Psoas muscle (tissue), 8 donors: ENCODE results near the gene PGM2L1. TPM values are rescaled to one million over a fixed set of nuclear protein-coding genes. Genes with fewer than 3 reads are reported as not detected.

Experiments
- ATAC-seq, 4 donors: fragments of 200-7000 bp; cut with Tn5 transposase; one replicate each; pipeline ENCODE4 v1.9.1; 2020; ENCODE audit warnings: moderate library complexity in 3 of 4, mild to moderate bottlenecking in 2 of 4
- DNase-seq, 2 donors: peaks; one replicate each; pipeline ENCODE4 v3.0.0-alpha.2; 2020
- H3K27ac ChIP-seq: fragments of 200-600 bp; one replicate; pipeline ENCODE4 v1.8.0; 2022
- H3K27me3 ChIP-seq, 3 donors: fragments of 200-600 bp in 1 of 3; one replicate each; pipeline versions ENCODE4 v1.6.1 to v1.8.0; 2013 to 2022; ENCODE audit warnings: low read length in 2 of 3, mild to moderate bottlenecking in 2 of 3, moderate library complexity in 1 of 3; ENCODE audit not compliant: insufficient read depth in 3 of 3
- H3K36me3 ChIP-seq, 2 donors: fragments of 200-600 bp in 1 of 2; one replicate each; pipeline versions ENCODE4 v1.6.1 to v1.8.0; 2013 to 2022; ENCODE audit warnings: low read depth in 1 of 2, mild to moderate bottlenecking in 1 of 2, moderate library complexity in 1 of 2; ENCODE audit not compliant: insufficient read depth in 1 of 2
- H3K4me1 ChIP-seq: fragments of 200-600 bp; one replicate; pipeline ENCODE4 v1.8.0; 2022
- H3K4me3 ChIP-seq: fragments of 200-600 bp; one replicate; pipeline ENCODE4 v1.8.0; 2022; ENCODE audit warnings: mild to moderate bottlenecking
- H3K9me3 ChIP-seq: fragments of 200-600 bp; one replicate; pipeline ENCODE4 v1.8.0; 2022
- CTCF ChIP-seq: fragments of 200-600 bp; IDR thresholded peaks from one replicate; pipeline ENCODE4 v1.8.0; 2022; ENCODE audit warnings: antibody characterized with exemption
- WGBS, 3 donors: extraction: QIAGEN DNeasy Blood & Tissue Kit; methylation state at CpG; one replicate each; pipeline versions ENCODE4 v1.1.6 to v1.1.7; 2013; 5-methylcytosine and 5-hydroxymethylcytosine counted together
- intact Hi-C, 2 donors: fragments of 100-400 bp; cut with DNase I; formaldehyde crosslinking; loops; one replicate each; pipeline versions ENCODE4 v1.11.0 to v1.14.2; 2022
- long read RNA-seq, 2 donors: library from polyadenylated mRNA; unstranded; transcript quantifications; one replicate each; pipeline ENCODE4 v2.0.0, GENCODE V29; 2021
- polyA plus RNA-seq, 3 donors: library from polyadenylated mRNA; stranded (reverse); fragments of 200-250 nt; gene quantifications; one replicate each; pipeline ENCODE4 v1.2.3, GENCODE V29; 2013
- total RNA-seq, 4 donors: library from RNA; stranded (reverse); fragmentation: NEBNext Ultra II Directional in 2 of 4; extraction: Animal tissue kit (Norgen Biotek cat#: 25700) in 2 of 4; gene quantifications; one replicate each; pipeline versions ENCODE4 v1.2.1 to v1.2.4, GENCODE V29; 2021 to 2023
- donor health status: healthy with polysubstance abuse.
- donor health status: DM: no; HTN: no; CAD: no; lungs with moderate emphysema.
- donor health status: Bipolar disorder and iron deficiency.
- donor health status: healthy.
- donor health status: DM: yes; HTN: yes; CAD: no.
- donor health status: DM: no; HTN: no; CAD: no.
- donor health status: DM: no; HTN: no; CAD: no.
- donor health status: DM: yes; HTN: yes; CAD: no.

Gene PGM2L1
- total RNA-seq = 10 to 100 TPM in 2 of 4 donors, 1 to 10 TPM in 2; 9.1 to 10.9 (median 10.2) TPM
- 1 to 10 TPM; 2.8 to 9.8 (median 3.6) TPM for polyA plus RNA-seq
- long read RNA-seq, donor 1, full-length matches to known transcripts = 9 of 9 reads
- long read RNA-seq, donor 1, partial matches to known transcripts = 0 of 9 reads
- long read RNA-seq, donor 1, other reads (novel, unspliced or antisense) = 0 of 9 reads
- long read RNA-seq, donor 2, full-length matches to known transcripts = 33 of 43 reads
- long read RNA-seq, donor 2, partial matches to known transcripts = 5 of 43 reads
- long read RNA-seq, donor 2, other reads (novel, unspliced or antisense) = 5 of 43 reads

DNA sequence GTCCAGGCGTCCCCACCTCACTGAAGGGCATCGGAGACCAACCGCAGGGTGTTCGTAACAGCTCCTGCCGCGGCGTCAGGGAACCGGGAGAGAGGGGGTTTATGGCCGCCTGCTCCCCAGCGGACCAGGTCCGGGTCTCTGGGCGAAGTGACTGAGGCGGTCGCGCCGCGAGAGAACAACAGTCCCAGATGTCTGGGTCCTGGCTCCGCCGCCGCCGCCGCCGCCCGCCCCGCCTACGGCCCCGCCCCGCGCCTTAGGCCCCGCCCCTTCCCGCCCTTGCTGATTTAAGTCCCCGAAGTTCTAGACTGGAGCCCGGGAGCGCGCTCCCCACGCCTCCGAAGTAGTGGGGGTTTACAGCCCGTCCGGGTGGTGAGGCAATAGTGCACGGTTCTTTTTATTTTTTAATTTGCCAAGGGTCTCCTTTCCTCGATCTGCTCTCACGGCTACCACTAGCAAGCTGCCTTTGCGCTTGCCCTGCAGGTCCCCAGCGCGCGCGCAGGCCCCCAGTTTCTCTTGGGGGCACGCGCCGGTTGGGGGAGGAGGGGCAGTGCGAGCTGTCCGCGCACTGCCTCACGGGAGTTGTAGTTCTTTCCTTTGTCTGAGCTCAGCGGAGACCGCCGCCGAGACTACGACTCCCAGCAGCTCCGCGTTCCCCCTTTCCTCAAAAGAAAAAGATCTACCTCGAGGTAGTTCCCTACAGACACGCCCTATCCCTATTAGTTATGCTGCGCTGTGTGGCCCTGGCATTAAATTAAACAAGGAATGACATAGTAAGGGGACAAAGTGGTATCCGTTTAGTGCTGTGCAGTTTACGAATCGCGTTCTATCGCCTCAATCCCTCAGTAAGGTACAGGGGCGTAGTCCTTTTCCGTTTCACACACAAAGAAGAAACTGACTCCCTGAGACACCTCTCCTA lies at the start of gene PGM2L1:
Gene PGM2L1 (minus strand): TSS at position 190 of the 916 bp plus-strand sequence. CDS start 272 bp downstream, outside the sequence.
- intact Hi-C loops = loop anchor here in 1 of 2 donors (5.0 kb wide), 2 partner anchors 71 to 146 kb away; no protein-coding TSS in a partner anchor
- Histone ChIP-seq H3K27ac (peak within 1 kb of the TSS; percentile 89), H3K27me3 (no peaks in the 10 kb centered on the region), H3K36me3 (no peaks in the 10 kb centered on the region), H3K9me3 (no peaks in the 10 kb centered on the region), H3K4me1 (peaks cover 5% of the 10 kb centered on the region), H3K4me3 (peak within 1 kb of the TSS; percentile 93)
- DNase-seq (peak; percentile 93 to 95), ATAC-seq (peak; percentile 97 to 98 (median 98))
- no peak for TF ChIP-seq CTCF
- WGBS, 3 donors = 0 to 1% (median 0%) methylated on average over 57 to 71 of the region's 71 CpGs

- H3K4me1 ChIP-seq = peaks cover 19% of the 10 kb centered on the region
- H3K27ac ChIP-seq = no peak overlapping the region
- H3K4me3 ChIP-seq = no peak overlapping the region
- ATAC-seq (no peak), DNase-seq (no peak)
- H3K36me3 ChIP-seq = no peaks in the 10 kb centered on the region
- intact Hi-C loops = loop anchor here (2.0 to 5.0 kb wide), 4 partner anchors 57 to 193 kb away; no protein-coding TSS in a partner anchor
- no peak for TF ChIP-seq CTCF
- no peaks in the 10 kb centered on the region for H3K9me3 ChIP-seq
- no peaks in the 10 kb centered on the region for H3K27me3 ChIP-seq
Measured at GRCh38 chr11:74447720-74448119, 49.5 kb upstream of the PGM2L1 start.

DNA sequence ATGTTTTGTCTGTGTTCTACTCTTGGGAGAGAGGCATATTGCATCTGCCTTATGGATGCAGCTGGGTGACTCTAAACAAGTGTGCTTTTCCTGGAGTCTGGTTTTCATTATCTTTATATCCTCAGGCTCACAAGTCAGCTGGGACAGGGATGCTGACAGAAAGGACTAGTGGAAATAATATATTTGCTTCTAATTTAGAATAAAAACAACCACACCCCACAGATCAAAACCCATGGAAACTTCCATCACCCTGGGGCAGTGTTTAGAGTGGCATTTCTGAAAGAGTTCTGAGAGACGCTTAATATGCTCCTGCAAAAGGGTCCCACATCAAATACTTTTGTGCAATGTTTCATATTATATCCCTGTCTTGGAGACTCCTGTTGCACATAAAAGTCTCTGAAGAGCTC lies 48.3 kb upstream of the PGM2L1 start:
- no peak for DNase-seq
- H3K4me3 ChIP-seq = no peak overlapping the region
- WGBS, 3 donors = 88 to 92% (median 91%) methylated on average over 1 of the region's 1 CpG

More for the DNA sequence above, 48.3 kb upstream of the PGM2L1 start:
- TF ChIP-seq CTCF = no peak
- Histone ChIP-seq H3K36me3 (no peaks in the 10 kb centered on the region), H3K27me3 (no peaks in the 10 kb centered on the region), H3K27ac (no peak overlapping the region), H3K4me1 (peaks cover 22% of the 10 kb centered on the region), H3K9me3 (no peaks in the 10 kb centered on the region)
- ATAC-seq = no peak
- intact Hi-C loops = loop anchor here (2.0 to 5.0 kb wide), 2 partner anchors 56 to 124 kb away; no protein-coding TSS in a partner anchor
